ENCODE results near the gene CD70. TPM values are rescaled to one million over a fixed set of nuclear protein-coding genes. Genes with fewer than 3 reads are reported as not detected.
"Not testable (repeated sequence)": the region's sequence is repeated elsewhere in the genome, so short reads cannot be mapped to it uniquely, and the experiment has no call there.

Gene CD70
- total and polyA plus RNA-seq, 2 donors (not counting 1 experiment from before 2014, with no cell fraction given) = 23.9 to 49.1 TPM

DNA sequence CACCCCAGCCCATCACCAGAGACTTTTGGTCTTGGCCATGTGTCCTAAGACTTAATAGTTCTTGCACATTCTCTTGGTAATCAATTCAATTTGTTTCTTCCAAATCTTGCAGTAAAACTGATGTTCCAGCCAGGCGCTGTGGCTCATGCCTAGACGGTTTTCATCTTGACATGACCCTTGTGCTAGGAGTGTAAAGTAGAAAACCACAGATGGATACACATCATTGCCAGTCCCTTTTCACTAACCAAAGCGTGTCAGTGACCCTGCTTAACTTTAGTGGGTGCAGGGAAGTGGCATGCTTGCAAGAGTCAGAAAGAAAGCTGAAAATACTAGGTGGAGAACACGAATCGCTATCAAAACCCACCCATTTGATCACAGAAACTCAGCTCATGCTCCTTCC is 18.0 kb upstream of the CD70 start:
- Histone ChIP-seq H2AFZ (ENCODE audit: insufficient read depth, low read depth, low read length, poor library complexity, severe bottlenecking) (no peak overlapping the region), H3K4me1 (ENCODE audit: control insufficient read depth in 2 of 2, insufficient read depth in 2 of 2, low read length in 2 of 2) (peaks cover 0 to 2% of the 10 kb centered on the region in 2 donors), H3K9ac (ENCODE audit: low read length) (no peak overlapping the region), H3K36me3 (replicated peaks in 1 of 2; ENCODE audit: control extremely low read depth in 1 of 2, control insufficient read depth in 1 of 2, extremely low read depth in 1 of 2, insufficient read depth in 2 of 2, low read length in 1 of 2) (no peaks in the 10 kb centered on the region), H3K4me3 (ENCODE audit: control extremely low read depth in 1 of 5, extremely low read depth in 1 of 5, insufficient read depth in 1 of 5, low read depth in 2 of 5, low read length in 4 of 5) (no peak overlapping the region), H3K4me2 (replicated peaks; ENCODE audit: low read depth, low read length, poor library complexity, severe bottlenecking) (no peak overlapping the region), H3K27ac (ENCODE audit: low read length in 2 of 2) (no peak overlapping the region), H3K27me3 (replicated peaks in 1 of 4; ENCODE audit: control extremely low read depth in 1 of 4, control insufficient read depth in 3 of 4, insufficient read depth in 4 of 4, low read length in 3 of 4) (peaks cover 0 to 12% (median 3%) of the 10 kb centered on the region in 4 experiments), H3K79me2 (ENCODE audit: control insufficient read depth, insufficient read depth, low read length) (no peaks in the 10 kb centered on the region), H3K9me3 (ENCODE audit: control extremely low read depth in 1 of 3, control insufficient read depth in 2 of 3, insufficient read depth in 1 of 3, low read length in 2 of 3) (no peaks in the 10 kb centered on the region), H4K20me1 (ENCODE audit: control insufficient read depth, insufficient read depth, low read length, poor library complexity, severe bottlenecking) (no peaks in the 10 kb centered on the region)
- no peak overlapping the region for H3K4me3 Mint-ChIP-seq
- POLR2A ChIA-PET = interaction anchor here (0.6 to 0.7 kb wide), 2 partner anchors 9 to 418 kb away, joined by 3 to 4 read pairs; no protein-coding TSS in a partner anchor
- no peak overlapping the region for H3K27ac Mint-ChIP-seq
- H3K4me1 Mint-ChIP-seq = peaks cover 7% of the 10 kb centered on the region
- DNase-seq (no peak), ATAC-seq (ENCODE audit: low read depth) (no peak)
- intact Hi-C loops (cut with micrococcal nuclease) = no loop called here
- no peaks in the 10 kb centered on the region for H3K9me3 Mint-ChIP-seq (ENCODE audit: insufficient read depth)
- CTCF ChIA-PET = interaction anchor here (0.6 to 1.5 kb wide), 2 partner anchors 255 to 623 kb away, joined by 3 to 4 read pairs; no protein-coding TSS in a partner anchor
- 83% methylated on average over 2 of the region's 5 CpGs for WGBS (ENCODE audit: insufficient coverage)
- TF ChIP-seq, protein P1, sequence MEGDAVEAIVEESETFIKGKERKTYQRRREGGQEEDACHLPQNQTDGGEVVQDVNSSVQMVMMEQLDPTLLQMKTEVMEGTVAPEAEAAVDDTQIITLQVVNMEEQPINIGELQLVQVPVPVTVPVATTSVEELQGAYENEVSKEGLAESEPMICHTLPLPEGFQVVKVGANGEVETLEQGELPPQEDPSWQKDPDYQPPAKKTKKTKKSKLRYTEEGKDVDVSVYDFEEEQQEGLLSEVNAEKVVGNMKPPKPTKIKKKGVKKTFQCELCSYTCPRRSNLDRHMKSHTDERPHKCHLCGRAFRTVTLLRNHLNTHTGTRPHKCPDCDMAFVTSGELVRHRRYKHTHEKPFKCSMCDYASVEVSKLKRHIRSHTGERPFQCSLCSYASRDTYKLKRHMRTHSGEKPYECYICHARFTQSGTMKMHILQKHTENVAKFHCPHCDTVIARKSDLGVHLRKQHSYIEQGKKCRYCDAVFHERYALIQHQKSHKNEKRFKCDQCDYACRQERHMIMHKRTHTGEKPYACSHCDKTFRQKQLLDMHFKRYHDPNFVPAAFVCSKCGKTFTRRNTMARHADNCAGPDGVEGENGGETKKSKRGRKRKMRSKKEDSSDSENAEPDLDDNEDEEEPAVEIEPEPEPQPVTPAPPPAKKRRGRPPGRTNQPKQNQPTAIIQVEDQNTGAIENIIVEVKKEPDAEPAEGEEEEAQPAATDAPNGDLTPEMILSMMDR (IDR thresholded peaks at IDR 0.05) = no peak
- TF ChIP-seq EZH2 (IDR thresholded peaks at IDR 0.05; ENCODE audit: borderline replicate concordance, insufficient read depth, low read depth, low read length, poor library complexity, severe bottlenecking) = no peak
- H3K27me3 Mint-ChIP-seq = peaks cover 23% of the 10 kb centered on the region

DNA sequence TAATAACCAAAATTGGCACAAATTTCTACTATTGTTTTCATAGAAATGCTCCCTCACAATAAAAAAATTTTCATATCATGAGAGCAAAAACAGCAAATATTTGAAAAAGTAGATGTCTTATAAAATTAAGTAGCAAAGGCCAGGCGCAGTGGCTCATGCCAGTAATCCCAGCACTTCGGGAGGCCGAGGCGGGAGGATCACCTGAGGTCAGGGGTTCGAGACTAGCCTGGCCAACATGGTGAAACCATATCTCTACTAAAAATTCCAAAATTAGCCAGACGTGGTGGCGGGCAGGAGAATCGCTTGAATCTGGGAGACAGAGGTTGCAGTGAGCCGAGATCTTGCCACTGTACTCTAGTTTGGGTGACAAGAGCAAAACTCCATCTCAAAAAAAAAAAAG is 17.2 kb upstream of the CD70 start:
- H3K4me1 Mint-ChIP-seq = peaks cover 10% of the 10 kb centered on the region
- H3K4me2 ChIP-seq (replicated peaks; ENCODE audit: low read depth, low read length, poor library complexity, severe bottlenecking); H3K4me3 Mint-ChIP-seq; H3K9me3 ChIP-seq (ENCODE audit: control extremely low read depth in 1 of 3, control insufficient read depth in 2 of 3, insufficient read depth in 1 of 3, low read length in 2 of 3); H2AFZ ChIP-seq (ENCODE audit: insufficient read depth, low read depth, low read length, poor library complexity, severe bottlenecking); DNase-seq; H3K9me3 Mint-ChIP-seq (ENCODE audit: insufficient read depth); H3K4me1 ChIP-seq (ENCODE audit: control insufficient read depth in 2 of 2, insufficient read depth in 2 of 2, low read length in 2 of 2); H3K27ac ChIP-seq (ENCODE audit: low read length in 2 of 2); H4K20me1 ChIP-seq (ENCODE audit: control insufficient read depth, insufficient read depth, low read length, poor library complexity, severe bottlenecking); intact Hi-C loops (cut with micrococcal nuclease); ATAC-seq (ENCODE audit: low read depth); H3K36me3 ChIP-seq (replicated peaks in 1 of 2; ENCODE audit: control extremely low read depth in 1 of 2, control insufficient read depth in 1 of 2, extremely low read depth in 1 of 2, insufficient read depth in 2 of 2, low read length in 1 of 2); H3K9ac ChIP-seq (ENCODE audit: low read length); H3K79me2 ChIP-seq (ENCODE audit: control insufficient read depth, insufficient read depth, low read length); H3K4me3 ChIP-seq (ENCODE audit: control extremely low read depth in 1 of 5, extremely low read depth in 1 of 5, insufficient read depth in 1 of 5, low read depth in 2 of 5, low read length in 4 of 5); H3K27ac Mint-ChIP-seq: not testable (repeated sequence)
- peaks cover 17% of the 10 kb centered on the region for H3K27me3 Mint-ChIP-seq
- H3K27me3 ChIP-seq (replicated peaks in 1 of 4; ENCODE audit: control extremely low read depth in 1 of 4, control insufficient read depth in 3 of 4, insufficient read depth in 4 of 4, low read length in 3 of 4) = peaks cover 0 to 12% (median 3%) of the 10 kb centered on the region in 4 experiments
- ChIA-PET CTCF (interaction anchor here (1.5 kb wide), 1 partner anchor 256 kb away, joined by 4 read pairs; no protein-coding TSS in a partner anchor), POLR2A (interaction anchor here (0.7 kb wide), 1 partner anchor 417 kb away, joined by 4 read pairs; no protein-coding TSS in a partner anchor)
- 95% methylated on average over 4 of the region's 9 CpGs for WGBS (ENCODE audit: insufficient coverage)

DNA sequence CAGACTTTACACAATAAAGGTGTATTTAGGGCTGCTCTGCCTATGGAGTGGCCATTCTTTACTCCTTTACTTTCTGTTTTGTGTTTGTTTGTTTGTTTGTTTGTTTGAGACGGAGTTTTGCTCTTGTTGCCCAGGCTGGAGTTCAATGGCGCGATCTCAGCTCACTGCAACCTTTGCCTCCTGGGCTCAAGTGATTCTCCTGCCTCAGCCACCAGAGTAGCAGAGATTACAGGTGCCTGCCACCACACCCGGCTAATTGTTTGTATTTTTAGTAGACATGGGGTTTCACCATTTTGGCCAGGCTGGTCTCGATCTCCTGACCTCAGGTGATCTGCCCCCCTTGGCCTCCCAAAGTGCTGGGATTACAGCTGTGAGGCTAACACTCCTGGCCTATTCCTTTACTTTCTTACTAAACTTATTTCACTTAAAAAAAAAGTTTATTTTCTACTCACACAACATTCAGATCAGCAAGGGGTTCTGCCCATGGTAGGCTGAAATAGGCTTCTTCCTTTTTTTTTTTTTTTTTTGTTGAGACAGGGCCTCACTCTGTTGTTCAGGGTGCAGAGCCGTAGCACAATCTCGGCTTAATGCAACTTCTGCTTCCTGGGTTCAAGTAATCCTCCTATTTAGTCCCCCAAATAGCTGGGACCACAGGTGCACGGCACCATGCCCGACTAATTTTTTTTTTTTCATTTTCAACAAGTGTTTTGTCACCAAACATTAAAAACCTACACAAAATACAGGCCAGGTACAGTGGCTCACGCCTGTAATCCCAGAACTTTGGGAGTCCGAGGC is 15.5 kb upstream of the CD70 start:
- H3K4me1 Mint-ChIP-seq = peaks cover 22% of the 10 kb centered on the region
- H3K9me3 Mint-ChIP-seq (ENCODE audit: insufficient read depth); H4K20me1 ChIP-seq (ENCODE audit: control insufficient read depth, insufficient read depth, low read length, poor library complexity, severe bottlenecking); H3K9ac ChIP-seq (ENCODE audit: low read length); H3K4me3 Mint-ChIP-seq; H3K79me2 ChIP-seq (ENCODE audit: control insufficient read depth, insufficient read depth, low read length); H3K4me3 ChIP-seq (ENCODE audit: control extremely low read depth in 1 of 5, extremely low read depth in 1 of 5, insufficient read depth in 1 of 5, low read depth in 2 of 5, low read length in 4 of 5); DNase-seq; H3K27ac ChIP-seq (ENCODE audit: low read length in 2 of 2); H2AFZ ChIP-seq (ENCODE audit: insufficient read depth, low read depth, low read length, poor library complexity, severe bottlenecking); H3K36me3 ChIP-seq (replicated peaks in 1 of 2; ENCODE audit: control extremely low read depth in 1 of 2, control insufficient read depth in 1 of 2, extremely low read depth in 1 of 2, insufficient read depth in 2 of 2, low read length in 1 of 2); H3K9me3 ChIP-seq (ENCODE audit: control extremely low read depth in 1 of 3, control insufficient read depth in 2 of 3, insufficient read depth in 1 of 3, low read length in 2 of 3); H3K4me2 ChIP-seq (replicated peaks; ENCODE audit: low read depth, low read length, poor library complexity, severe bottlenecking); H3K27me3 Mint-ChIP-seq; ATAC-seq (ENCODE audit: low read depth); H3K27me3 ChIP-seq (replicated peaks in 1 of 4; ENCODE audit: control extremely low read depth in 1 of 4, control insufficient read depth in 3 of 4, insufficient read depth in 4 of 4, low read length in 3 of 4); H3K27ac Mint-ChIP-seq; intact Hi-C loops (cut with micrococcal nuclease): not testable (repeated sequence)
- 85% methylated on average over 9 of the region's 11 CpGs for WGBS (ENCODE audit: insufficient coverage)
- peaks cover 0 to 24% of the 10 kb centered on the region in 2 donors for H3K4me1 ChIP-seq (ENCODE audit: control insufficient read depth in 2 of 2, insufficient read depth in 2 of 2, low read length in 2 of 2)
- ChIA-PET POLR2A (interaction anchor here (0.7 kb wide), 1 partner anchor 70 kb away, joined by 3 read pairs; no protein-coding TSS in a partner anchor), CTCF (interaction anchor here (1.4 kb wide), 1 partner anchor 27 kb away, joined by 3 read pairs; no protein-coding TSS in a partner anchor)
